Gastroesophageal sphincter (tissue), 3 donors: ENCODE measurements around the gene KCNG4.

Experiments used
- EP300 ChIP-seq: sonication (generic); formaldehyde crosslinking; IDR thresholded peaks from one replicate; pipeline ENCODE4 v1.6.1; 2017; ENCODE audit warnings: antibody characterized with exemption, mild to moderate bottlenecking
- POLR2A ChIP-seq, 2 donors: fragments of 450-650 bp; IDR thresholded peaks; one replicate each; pipeline ENCODE4 v1.6.1; 2017; ENCODE audit warnings: antibody characterized with exemption in 2 of 2, mild to moderate bottlenecking in 2 of 2, moderate library complexity in 1 of 2
- TF ChIP-seq, protein P1 (sequence below), 4 experiments: fragments of 200-600 bp in 2 of 4; fragments of 450-650 bp in 2 of 4; sonication (generic) in 1 of 4; IDR thresholded peaks; one replicate each; pipeline ENCODE4 v1.5.1; 2017 to 2019; ENCODE audit warnings: antibody characterized with exemption in 4 of 4, mild to moderate bottlenecking in 2 of 4, moderate library complexity in 2 of 4

DNA sequence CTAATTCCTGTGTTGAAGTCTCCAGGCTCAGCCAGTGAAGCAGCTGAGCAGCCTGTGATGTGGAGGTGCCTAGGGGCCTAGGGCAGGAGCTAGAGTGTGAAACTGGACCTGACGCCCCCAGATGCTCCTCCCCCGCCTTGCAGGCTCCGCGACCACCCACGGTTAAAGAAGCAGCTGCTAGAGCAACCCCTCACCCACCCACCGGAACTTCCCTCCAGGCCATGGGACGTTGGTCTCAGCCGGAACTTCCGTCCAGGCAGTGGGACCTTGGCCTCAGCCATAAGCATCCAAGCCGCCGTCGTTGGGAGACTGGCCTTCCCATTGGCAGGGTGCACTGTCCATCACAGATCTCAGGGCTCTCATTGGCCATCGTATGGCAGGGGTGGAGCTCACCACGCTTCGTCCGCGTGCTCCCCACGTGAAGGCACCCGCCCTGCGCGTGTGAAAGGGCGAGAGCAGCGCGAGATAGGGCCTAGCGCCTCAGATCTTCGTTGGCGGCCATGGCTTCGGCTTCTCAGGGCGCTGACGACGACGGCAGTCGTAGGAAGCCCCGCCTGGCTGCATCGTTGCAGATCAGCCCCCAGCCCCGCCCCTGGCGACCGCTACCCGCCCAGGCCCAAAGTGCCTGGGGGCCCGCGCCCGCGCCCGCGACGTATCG lies 49.0 kb downstream of the KCNG4 start, which contains the start of gene ADAD2:
- TF ChIP-seq, protein P1, sequence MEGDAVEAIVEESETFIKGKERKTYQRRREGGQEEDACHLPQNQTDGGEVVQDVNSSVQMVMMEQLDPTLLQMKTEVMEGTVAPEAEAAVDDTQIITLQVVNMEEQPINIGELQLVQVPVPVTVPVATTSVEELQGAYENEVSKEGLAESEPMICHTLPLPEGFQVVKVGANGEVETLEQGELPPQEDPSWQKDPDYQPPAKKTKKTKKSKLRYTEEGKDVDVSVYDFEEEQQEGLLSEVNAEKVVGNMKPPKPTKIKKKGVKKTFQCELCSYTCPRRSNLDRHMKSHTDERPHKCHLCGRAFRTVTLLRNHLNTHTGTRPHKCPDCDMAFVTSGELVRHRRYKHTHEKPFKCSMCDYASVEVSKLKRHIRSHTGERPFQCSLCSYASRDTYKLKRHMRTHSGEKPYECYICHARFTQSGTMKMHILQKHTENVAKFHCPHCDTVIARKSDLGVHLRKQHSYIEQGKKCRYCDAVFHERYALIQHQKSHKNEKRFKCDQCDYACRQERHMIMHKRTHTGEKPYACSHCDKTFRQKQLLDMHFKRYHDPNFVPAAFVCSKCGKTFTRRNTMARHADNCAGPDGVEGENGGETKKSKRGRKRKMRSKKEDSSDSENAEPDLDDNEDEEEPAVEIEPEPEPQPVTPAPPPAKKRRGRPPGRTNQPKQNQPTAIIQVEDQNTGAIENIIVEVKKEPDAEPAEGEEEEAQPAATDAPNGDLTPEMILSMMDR (IDR thresholded peaks at IDR 0.05) = no peak
- TF ChIP-seq POLR2A (IDR thresholded peaks at IDR 0.05) = no peak
- no peak for TF ChIP-seq EP300
